Gastroesophageal sphincter (tissue), 4 donors: ENCODE measurements around the gene ARFGEF2. TPM values are rescaled to one million over a fixed set of nuclear protein-coding genes. Genes with fewer than 3 reads are reported as not detected.

Experiments used
- ATAC-seq: fragments of 150-250 bp; one replicate; pipeline ENCODE4 v1.9.1; 2016; ENCODE audit warnings: mild to moderate bottlenecking, moderate library complexity
- H3K27ac ChIP-seq, 4 donors: fragments of 200-600 bp; sonication (generic) in 3 of 4; 1 replicate in 3 of 4; 2 replicates in 1 of 4; pipeline ENCODE4 v1.5.1; 2016 to 2019
- H3K27me3 ChIP-seq: fragments of 200-600 bp; sonication (generic); one replicate; pipeline ENCODE4 v1.5.1; 2019
- H3K36me3 ChIP-seq, 2 donors: fragments of 200-600 bp; sonication (generic); one replicate each; pipeline ENCODE4 v1.5.1; 2019; ENCODE audit warnings: control low read depth in 1 of 2
- H3K4me1 ChIP-seq, 3 donors: fragments of 200-600 bp; sonication (generic); 1 replicate in 2 of 3; 2 replicates in 1 of 3; pipeline ENCODE4 v1.5.1; 2016 to 2019; ENCODE audit warnings: control low read depth in 2 of 3
- H3K4me3 ChIP-seq, 2 donors: fragments of 200-600 bp; sonication (generic); one replicate each; pipeline ENCODE4 v1.5.1; 2019; ENCODE audit warnings: mild to moderate bottlenecking in 1 of 2, moderate library complexity in 1 of 2
- H3K9me3 ChIP-seq, 3 donors: fragments of 200-600 bp; sonication (generic); one replicate each; pipeline ENCODE4 v1.5.1; 2017 to 2019; ENCODE audit warnings: control low read depth in 2 of 3
- CTCF ChIP-seq, 4 experiments: fragments of 200-600 bp in 2 of 4; fragments of 450-650 bp in 2 of 4; sonication (generic) in 1 of 4; IDR thresholded peaks; one replicate each; pipeline ENCODE4 v1.5.1; 2017 to 2019; ENCODE audit warnings: antibody characterized with exemption in 4 of 4, mild to moderate bottlenecking in 2 of 4, moderate library complexity in 2 of 4
- EP300 ChIP-seq: sonication (generic); formaldehyde crosslinking; IDR thresholded peaks from one replicate; pipeline ENCODE4 v1.6.1; 2017; ENCODE audit warnings: antibody characterized with exemption, mild to moderate bottlenecking
- POLR2A ChIP-seq, 2 donors: fragments of 450-650 bp; IDR thresholded peaks; one replicate each; pipeline ENCODE4 v1.6.1; 2017; ENCODE audit warnings: antibody characterized with exemption in 2 of 2, mild to moderate bottlenecking in 2 of 2, moderate library complexity in 1 of 2
- POLR2AphosphoS5 ChIP-seq: sonication (generic); formaldehyde crosslinking; IDR thresholded peaks from one replicate; pipeline ENCODE4 v1.6.1; 2017; ENCODE audit warnings: antibody characterized with exemption
- WGBS, 2 donors: methylation state at CpG; one replicate each; pipeline ENCODE4 v1.1.5; 2018; ENCODE audit warnings: low coverage in 1 of 2; 5-methylcytosine and 5-hydroxymethylcytosine counted together
- total RNA-seq, 4 donors: library from RNA; depleted of rRNA; stranded (reverse); fragments of >200 nt; gene quantifications; one replicate each; pipeline ENCODE4 v1.1.0, GENCODE V29; 2016

Gene ARFGEF2
- total RNA-seq, 4 donors from 2014 or later, result 42.6 to 101 (median 51.3) TPM

- WGBS, 2 donors, result 86 to 100% methylated on average over 2 of the region's 3 CpGs
- no peaks in the 10 kb centered on the region for H3K4me1 ChIP-seq
- no peaks in the 10 kb centered on the region for H3K27me3 ChIP-seq
- ATAC-seq, result no peak
- no peaks in the 10 kb centered on the region for H3K9me3 ChIP-seq
- no peak overlapping the region for H3K27ac ChIP-seq
- H3K36me3 ChIP-seq, result peaks cover 4 to 88% of the 10 kb centered on the region in 2 donors
- TF ChIP-seq POLR2A (IDR thresholded peaks at IDR 0.05) (no peak), CTCF (IDR thresholded peaks at IDR 0.05) (no peak), POLR2AphosphoS5 (no peak), EP300 (no peak)
- no peak overlapping the region for H3K4me3 ChIP-seq
Measured at GRCh38 chr20:48944663-48945297, 23.3 kb downstream of the ARFGEF2 start.

- no peak overlapping the region for H3K4me3 ChIP-seq
- WGBS, 2 donors, result 73 to 87% methylated on average over 3 to 6 of the region's 6 CpGs
- no peaks in the 10 kb centered on the region for H3K4me1 ChIP-seq
- peaks cover 4 to 100% of the 10 kb centered on the region in 2 donors for H3K36me3 ChIP-seq
- no peaks in the 10 kb centered on the region for H3K27me3 ChIP-seq
- H3K27ac ChIP-seq, result no peak overlapping the region
- TF ChIP-seq CTCF (IDR thresholded peaks at IDR 0.05), result no peak
- TF ChIP-seq POLR2AphosphoS5, result no peak
- no peak for TF ChIP-seq EP300
- TF ChIP-seq POLR2A (IDR thresholded peaks at IDR 0.05), result no peak
- no peak for ATAC-seq
- no peaks in the 10 kb centered on the region for H3K9me3 ChIP-seq
Measured at GRCh38 chr20:48945840-48946514, 24.5 kb downstream of the ARFGEF2 start.

DNA sequence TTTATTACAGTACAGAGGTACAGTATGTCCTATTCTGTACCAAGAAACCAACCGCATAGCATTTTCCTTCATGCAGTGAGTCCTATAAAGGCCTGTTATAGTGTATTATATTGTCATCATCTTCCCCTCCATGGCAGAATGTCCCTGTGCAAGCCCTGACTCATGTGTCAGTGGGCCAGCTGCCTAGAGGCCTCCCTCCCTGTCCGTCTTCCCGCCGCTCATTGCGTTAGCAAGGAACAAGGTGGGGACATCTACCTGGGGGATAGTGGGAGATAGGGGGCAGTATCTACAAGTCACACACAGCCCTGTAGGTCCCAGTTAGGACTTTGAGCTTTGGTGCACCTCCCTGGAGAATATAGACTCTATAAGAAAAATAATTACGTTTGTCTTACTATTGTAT, 27.1 kb downstream of the ARFGEF2 start:
- TF ChIP-seq POLR2A (IDR thresholded peaks at IDR 0.05), result no peak
- TF ChIP-seq POLR2AphosphoS5, result no peak
- no peak for TF ChIP-seq CTCF (IDR thresholded peaks at IDR 0.05)
- no peak for TF ChIP-seq EP300
- H3K36me3 ChIP-seq, result peaks cover 4 to 100% of the 10 kb centered on the region in 2 donors
- no peak overlapping the region for H3K4me3 ChIP-seq
- WGBS, 2 donors, result 82 to 87% methylated on average over 1 to 6 of the region's 6 CpGs
- no peak for ATAC-seq
- H3K27ac ChIP-seq, result no peak overlapping the region
- no peaks in the 10 kb centered on the region for H3K27me3 ChIP-seq
- no peaks in the 10 kb centered on the region for H3K4me1 ChIP-seq
- H3K9me3 ChIP-seq, result no peaks in the 10 kb centered on the region

GRCh38 chr20:48949304-48950170, 28.0 kb downstream of the ARFGEF2 start:
- no peak for ATAC-seq
- Histone ChIP-seq H3K27ac (no peak overlapping the region), H3K4me3 (no peak overlapping the region), H3K27me3 (no peaks in the 10 kb centered on the region), H3K36me3 (peaks cover 4 to 100% of the 10 kb centered on the region in 2 donors), H3K4me1 (no peaks in the 10 kb centered on the region), H3K9me3 (no peaks in the 10 kb centered on the region)
- WGBS, 2 donors, result 82 to 86% methylated on average over 3 to 6 of the region's 7 CpGs
- TF ChIP-seq POLR2AphosphoS5 (no peak), EP300 (no peak), POLR2A (IDR thresholded peaks at IDR 0.05) (no peak), CTCF (IDR thresholded peaks at IDR 0.05) (no peak)
